Neural crest cell (in vitro differentiated cells): ENCODE data around the gene TRIP12. TPM values are rescaled to one million over a fixed set of nuclear protein-coding genes. Genes with fewer than 3 reads are reported as not detected.
"Not testable (repeated sequence)": the region's sequence is repeated elsewhere in the genome, so short reads cannot be mapped to it uniquely, and the experiment has no call there.

Experiments used
- DNase-seq: peaks from one replicate; pipeline ENCODE4 v3.0.0; 2021; ENCODE audit warnings: low read depth, mixed read lengths, low spot score
- H3K27ac Mint-ChIP-seq: one replicate; pipeline ENCODE4 v1.8.0; 2021; ENCODE audit warnings: mild to moderate bottlenecking, mixed read lengths; ENCODE audit not compliant: unreplicated experiment
- H3K27me3 Mint-ChIP-seq: 2 replicates; pipeline ENCODE4 v1.8.0; 2021; ENCODE audit warnings: low read depth, mild to moderate bottlenecking, mixed read lengths
- H3K36me3 Mint-ChIP-seq: 2 replicates; pipeline ENCODE4 v1.8.0; 2021; ENCODE audit warnings: low read depth, mild to moderate bottlenecking, mixed read lengths
- H3K4me1 Mint-ChIP-seq: 2 replicates; pipeline ENCODE4 v1.8.0; 2021; ENCODE audit warnings: mixed read lengths
- H3K4me3 Mint-ChIP-seq: one replicate; pipeline ENCODE4 v1.8.0; 2021; ENCODE audit warnings: mild to moderate bottlenecking, mixed read lengths
- H3K9me3 Mint-ChIP-seq: 2 replicates; pipeline ENCODE4 v1.8.0; 2021; ENCODE audit warnings: mixed read lengths
- total RNA-seq: library from RNA; stranded (reverse); gene quantifications from 2 replicates; pipeline ENCODE4 v1.2.1, GENCODE V29; 2021
- TF ChIP-seq, protein P1 (sequence below): fragments of 200-600 bp; sonication (generic); conservative IDR thresholded peaks from 2 replicates; pipeline ENCODE4 v1.5.0; 2021; ENCODE audit warnings: antibody characterized with exemption, mild to moderate bottlenecking

TRIP12 gene
- total RNA-seq, 1 donor from 2014 or later: 222 TPM

GRCh38 chr2:229794636-229795035 lies 127.2 kb downstream of the TRIP12 start:
- DNase-seq: no peak
- H3K36me3 Mint-ChIP-seq: peaks cover 16% of the 10 kb centered on the region

DNA sequence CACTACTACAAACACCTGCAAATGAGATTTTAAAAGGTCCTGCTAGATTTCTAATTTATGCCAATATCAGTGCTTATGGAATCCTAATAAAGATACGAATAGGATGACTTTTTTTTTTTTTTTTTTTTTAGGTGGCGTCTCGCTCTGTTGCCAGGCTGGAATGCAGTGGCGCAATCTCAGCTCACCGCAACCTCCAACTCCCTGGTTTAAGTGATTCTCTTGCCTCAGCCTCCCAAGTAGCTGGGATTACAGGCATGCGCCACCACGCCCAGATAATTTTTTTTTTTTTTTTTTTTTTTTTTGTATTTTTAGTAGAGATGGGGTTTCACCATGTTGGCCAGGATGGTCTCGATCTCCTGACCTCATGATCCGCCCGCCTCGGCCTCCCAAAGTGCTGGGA lies 135.5 kb downstream of the TRIP12 start:
- not testable (repeated sequence) for DNase-seq, H3K9me3 Mint-ChIP-seq, H3K27ac Mint-ChIP-seq, H3K4me1 Mint-ChIP-seq, H3K4me3 Mint-ChIP-seq, H3K27me3 Mint-ChIP-seq
- H3K36me3 Mint-ChIP-seq: peaks cover 19% of the 10 kb centered on the region

More at GRCh38 chr2:229794636-229795035, 127.2 kb downstream of the TRIP12 start:
- Mint-ChIP-seq H3K9me3 (no peaks in the 10 kb centered on the region), H3K4me3 (no peak overlapping the region), H3K27me3 (no peaks in the 10 kb centered on the region), H3K4me1 (no peaks in the 10 kb centered on the region), H3K27ac (no peak overlapping the region)
- TF ChIP-seq, protein P1, sequence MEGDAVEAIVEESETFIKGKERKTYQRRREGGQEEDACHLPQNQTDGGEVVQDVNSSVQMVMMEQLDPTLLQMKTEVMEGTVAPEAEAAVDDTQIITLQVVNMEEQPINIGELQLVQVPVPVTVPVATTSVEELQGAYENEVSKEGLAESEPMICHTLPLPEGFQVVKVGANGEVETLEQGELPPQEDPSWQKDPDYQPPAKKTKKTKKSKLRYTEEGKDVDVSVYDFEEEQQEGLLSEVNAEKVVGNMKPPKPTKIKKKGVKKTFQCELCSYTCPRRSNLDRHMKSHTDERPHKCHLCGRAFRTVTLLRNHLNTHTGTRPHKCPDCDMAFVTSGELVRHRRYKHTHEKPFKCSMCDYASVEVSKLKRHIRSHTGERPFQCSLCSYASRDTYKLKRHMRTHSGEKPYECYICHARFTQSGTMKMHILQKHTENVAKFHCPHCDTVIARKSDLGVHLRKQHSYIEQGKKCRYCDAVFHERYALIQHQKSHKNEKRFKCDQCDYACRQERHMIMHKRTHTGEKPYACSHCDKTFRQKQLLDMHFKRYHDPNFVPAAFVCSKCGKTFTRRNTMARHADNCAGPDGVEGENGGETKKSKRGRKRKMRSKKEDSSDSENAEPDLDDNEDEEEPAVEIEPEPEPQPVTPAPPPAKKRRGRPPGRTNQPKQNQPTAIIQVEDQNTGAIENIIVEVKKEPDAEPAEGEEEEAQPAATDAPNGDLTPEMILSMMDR: no peak

DNA sequence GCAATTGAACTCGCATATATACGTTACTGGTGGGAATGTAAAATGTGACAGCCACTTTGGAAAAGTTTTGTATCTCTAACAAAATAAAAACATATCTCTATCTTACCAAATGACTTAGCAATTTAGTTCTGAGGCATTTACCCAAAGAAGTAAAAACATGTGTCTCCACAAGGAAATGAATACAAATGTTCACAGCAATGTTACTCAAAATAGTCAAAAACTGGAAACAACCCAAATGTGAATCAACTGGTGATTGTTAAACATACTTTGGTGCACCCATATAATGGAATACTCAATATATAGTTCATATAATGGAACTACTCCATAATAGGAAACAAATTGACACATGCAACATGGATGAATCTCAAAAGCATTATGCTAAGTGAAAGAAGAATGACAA lies 137.0 kb downstream of the TRIP12 start:
- H3K9me3 Mint-ChIP-seq: no peaks in the 10 kb centered on the region
- no peak for DNase-seq
- H3K27ac Mint-ChIP-seq: no peak overlapping the region
- no peaks in the 10 kb centered on the region for H3K27me3 Mint-ChIP-seq
- H3K4me1 Mint-ChIP-seq: peaks cover 8% of the 10 kb centered on the region
- H3K4me3 Mint-ChIP-seq: no peak overlapping the region
- peaks cover 18% of the 10 kb centered on the region for H3K36me3 Mint-ChIP-seq
- TF ChIP-seq, protein P1: no peak

DNA sequence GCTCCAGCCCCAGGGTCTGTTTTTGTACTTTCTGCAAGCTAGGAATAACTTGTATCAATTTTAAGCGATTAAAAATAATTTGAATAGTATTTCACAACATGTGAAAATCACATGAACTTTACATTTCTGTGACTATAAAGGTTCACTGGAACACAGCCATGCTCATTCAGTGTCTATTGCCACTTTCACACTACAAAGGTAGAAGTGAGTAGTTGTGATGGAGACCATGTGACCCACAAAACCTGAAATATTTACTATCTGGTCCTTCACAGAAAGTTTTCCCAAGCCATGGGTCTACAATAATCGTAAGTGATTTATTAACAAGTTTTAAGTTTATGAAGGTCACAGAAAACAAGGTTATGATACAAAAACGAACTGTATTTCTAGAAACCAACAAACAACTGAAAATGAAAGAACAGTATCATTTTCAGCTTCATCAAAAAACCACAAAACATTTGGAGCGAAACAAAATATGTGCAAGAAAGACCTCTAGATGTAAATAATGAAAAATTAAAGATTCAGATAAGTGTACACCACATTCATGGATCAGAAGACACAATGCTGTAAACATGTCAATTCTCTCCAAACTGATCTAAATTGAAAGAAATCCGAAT lies 138.6 kb downstream of the TRIP12 start:
- H3K4me3 Mint-ChIP-seq: no peak overlapping the region
- no peaks in the 10 kb centered on the region for H3K27me3 Mint-ChIP-seq
- no peaks in the 10 kb centered on the region for H3K9me3 Mint-ChIP-seq
- DNase-seq: no peak
- peaks cover 8% of the 10 kb centered on the region for H3K4me1 Mint-ChIP-seq
- TF ChIP-seq, protein P1: no peak
- H3K36me3 Mint-ChIP-seq: peaks cover 7% of the 10 kb centered on the region
- no peak overlapping the region for H3K27ac Mint-ChIP-seq

GRCh38 chr2:229780856-229781773 lies 140.7 kb downstream of the TRIP12 start:
- H3K9me3 Mint-ChIP-seq: no peaks in the 10 kb centered on the region
- TF ChIP-seq, protein P1: peak; percentile 90
- no peak overlapping the region for H3K4me3 Mint-ChIP-seq
- H3K36me3 Mint-ChIP-seq: peaks cover 4% of the 10 kb centered on the region
- peaks cover 8% of the 10 kb centered on the region for H3K4me1 Mint-ChIP-seq
- DNase-seq: no peak
- no peaks in the 10 kb centered on the region for H3K27me3 Mint-ChIP-seq
- H3K27ac Mint-ChIP-seq: peak overlapping the region; percentile 93

- TF ChIP-seq, protein P1: no peak
- H3K4me3 Mint-ChIP-seq: no peak overlapping the region
- H3K36me3 Mint-ChIP-seq: peaks cover 6% of the 10 kb centered on the region
- no peaks in the 10 kb centered on the region for H3K9me3 Mint-ChIP-seq
- H3K4me1 Mint-ChIP-seq: peaks cover 8% of the 10 kb centered on the region
- H3K27me3 Mint-ChIP-seq: no peaks in the 10 kb centered on the region
- no peak overlapping the region for H3K27ac Mint-ChIP-seq
- DNase-seq: no peak
Observed at GRCh38 chr2:229779650-229780049, 142.2 kb downstream of the TRIP12 start.
